GM23338 (cell line): ENCODE results near the gene CIT. TPM values are rescaled to one million over a fixed set of nuclear protein-coding genes. Genes with fewer than 3 reads are reported as not detected.

Source experiments
- ATAC-seq: fragments of 200-7000 bp; cut with Tn5 transposase; 3 replicates; pipeline ENCODE4 v1.9.1; 2020
- DNase-seq: peaks from one replicate; pipeline ENCODE4 v3.0.0-alpha.2; 2015; ENCODE audit warnings: low spot score
- H2AFZ ChIP-seq: fragments of 200-600 bp; sonication (generic); 2 replicates; pipeline ENCODE4 v1.8.0; 2016; ENCODE audit warnings: antibody characterized with exemption, mild to moderate bottlenecking, moderate library complexity
- H3F3A ChIP-seq: fragments of 200-600 bp; sonication (generic); replicated peaks from 2 replicates; pipeline ENCODE4 v1.8.0; 2017; ENCODE audit warnings: antibody characterized with exemption, mixed run types, low read depth
- H3K27ac ChIP-seq: fragments of 200-600 bp; sonication (generic); 2 replicates; pipeline ENCODE4 v1.6.1; 2016; ENCODE audit warnings: low read depth
- H3K27me3 ChIP-seq: fragments of 200-600 bp; sonication (generic); 2 replicates; pipeline ENCODE4 v1.8.0; 2016; ENCODE audit warnings: mild to moderate bottlenecking, mixed run types, moderate library complexity; ENCODE audit not compliant: insufficient read depth
- H3K36me3 ChIP-seq: fragments of 200-600 bp; sonication (generic); 2 replicates; pipeline ENCODE4 v1.8.0; 2016; ENCODE audit warnings: mild to moderate bottlenecking; ENCODE audit not compliant: insufficient read depth
- H3K4me1 ChIP-seq: fragments of 200-600 bp; sonication (generic); 2 replicates; pipeline ENCODE4 v1.8.0; 2016; ENCODE audit warnings: mild to moderate bottlenecking, moderate library complexity; ENCODE audit not compliant: insufficient read depth
- H3K4me2 ChIP-seq: fragments of 200-600 bp; sonication (generic); 2 replicates; pipeline ENCODE4 v1.7.1; 2017; ENCODE audit warnings: mixed run types
- H3K4me3 ChIP-seq: fragments of 200-600 bp; sonication (generic); 2 replicates; pipeline ENCODE4 v1.6.1; 2016; ENCODE audit warnings: mixed run types
- H3K79me2 ChIP-seq: fragments of 200-600 bp; sonication (generic); replicated peaks from 2 replicates; pipeline ENCODE4 v1.8.0; 2017; ENCODE audit warnings: mild to moderate bottlenecking; ENCODE audit not compliant: insufficient read depth
- H3K9me2 ChIP-seq: fragments of 200-600 bp; sonication (generic); 2 replicates; pipeline ENCODE4 v1.8.0; 2017; ENCODE audit not compliant: insufficient read depth
- H4K20me1 ChIP-seq: fragments of 200-600 bp; sonication (generic); replicated peaks from 2 replicates; pipeline ENCODE4 v1.8.0; 2017; ENCODE audit warnings: mild to moderate bottlenecking; ENCODE audit not compliant: insufficient read depth
- H3K27ac Mint-ChIP-seq: 2 replicates; pipeline ENCODE4 v1.8.0; 2020; ENCODE audit warnings: inconsistent platforms, mild to moderate bottlenecking, moderate library complexity, mixed read lengths
- H3K27me3 Mint-ChIP-seq: 3 replicates; pipeline ENCODE4 v1.8.0; 2022; ENCODE audit warnings: low read depth, mild to moderate bottlenecking, moderate library complexity, mixed read lengths, inconsistent platforms; ENCODE audit not compliant: insufficient read depth, poor library complexity
- H3K36me3 Mint-ChIP-seq: 3 replicates; pipeline ENCODE4 v1.8.0; 2021; ENCODE audit warnings: low read depth, mild to moderate bottlenecking, inconsistent platforms, moderate library complexity, mixed read lengths
- H3K4me1 Mint-ChIP-seq: 3 replicates; pipeline ENCODE4 v1.8.0; 2020; ENCODE audit warnings: mild to moderate bottlenecking, inconsistent platforms, mixed read lengths
- H3K4me3 Mint-ChIP-seq: 3 replicates; pipeline ENCODE4 v1.8.0; 2021; ENCODE audit warnings: moderate library complexity, mild to moderate bottlenecking, inconsistent platforms, mixed read lengths
- H3K9me3 Mint-ChIP-seq: 3 replicates; pipeline ENCODE4 v1.8.0; 2020; ENCODE audit warnings: moderate library complexity, mild to moderate bottlenecking, inconsistent platforms, mixed read lengths
- CREB1 ChIP-seq: fragments of 250-450 bp; sonication (Bioruptor Pico); IDR thresholded peaks from 2 replicates; pipeline ENCODE4 v1.5.0; 2020; ENCODE audit warnings: low read depth, mild to moderate bottlenecking, moderate library complexity
- CTCF ChIP-seq, 2 experiments: fragments of 200-600 bp in 1 of 2; sonication (generic) in 1 of 2; conservative IDR thresholded peaks; 2 replicates each; pipeline versions ENCODE4 v1.5.1 to v1.6.1; 2016 to 2017; ENCODE audit warnings: antibody characterized with exemption in 2 of 2, low read depth in 2 of 2, mild to moderate bottlenecking in 2 of 2, moderate library complexity in 1 of 2
- ETS1 ChIP-seq: IDR thresholded peaks from 2 replicates; pipeline ENCODE4 v1.6.1; 2016; ENCODE audit warnings: antibody characterized with exemption
- EZH2 ChIP-seq: fragments of 200-600 bp; sonication (generic); IDR thresholded peaks from one replicate; pipeline ENCODE4 v1.8.0; 2017; ENCODE audit warnings: antibody characterized with exemption, mild to moderate bottlenecking, low read depth; ENCODE audit not compliant: unreplicated experiment
- EZH2phosphoT487 ChIP-seq: fragments of 200-600 bp; sonication (generic); IDR thresholded peaks from one replicate; pipeline ENCODE4 v1.8.1; 2018; ENCODE audit warnings: antibody characterized with exemption; ENCODE audit not compliant: unreplicated experiment
- JUNB ChIP-seq: IDR thresholded peaks from one replicate; pipeline ENCODE4 v1.6.1; 2016; ENCODE audit warnings: antibody characterized with exemption; ENCODE audit not compliant: unreplicated experiment
- REST ChIP-seq: IDR thresholded peaks from one replicate; pipeline ENCODE4 v1.6.1; 2018; ENCODE audit warnings: antibody characterized with exemption; ENCODE audit not compliant: unreplicated experiment
- STAT1 ChIP-seq: IDR thresholded peaks from one replicate; pipeline ENCODE4 v1.6.1; 2016; ENCODE audit warnings: antibody characterized with exemption; ENCODE audit not compliant: unreplicated experiment
- ZNF331 ChIP-seq: fragments of 250-450 bp; sonication (Bioruptor Pico); IDR thresholded peaks from 2 replicates; pipeline ENCODE4 v1.5.0; 2020; ENCODE audit warnings: low read depth, mild to moderate bottlenecking, moderate library complexity
- ZNF462 ChIP-seq: fragments of 250-450 bp; sonication (Bioruptor Pico); IDR thresholded peaks from 2 replicates; pipeline ENCODE4 v1.5.0; 2020; ENCODE audit warnings: mild to moderate bottlenecking, moderate library complexity
- polyA plus RNA-seq: library from polyadenylated mRNA; unstranded; fragments of >200 nt; fragmentation: Nextera tagmentation; extraction: Ambion mirVana; gene quantifications from 2 replicates; pipeline ENCODE4 v1.2.1, GENCODE V29; 2016
- total RNA-seq: library from RNA; depleted of rRNA; stranded (reverse); fragments of >200 nt; shearing (Covaris generic); gene quantifications from 2 replicates; pipeline ENCODE4 v1.2.3, GENCODE V29; 2014

The CIT gene
- total and polyA plus RNA-seq, 2 experiments from 2014 or later, result 9.7 to 47.8 TPM

GRCh38 chr12:119796292-119796691, 80.8 kb downstream of the CIT start (continued):
- TF ChIP-seq EZH2phosphoT487, result no peak
- no peak for TF ChIP-seq CREB1 (CRISPR knock-in tag)
- no peak for TF ChIP-seq ZNF331
- TF ChIP-seq EZH2, result no peak
- no peak for TF ChIP-seq CTCF (conservative IDR thresholded peaks at IDR 0.05; ENCODE audit: low read depth in 2 of 2)
- TF ChIP-seq ETS1, result no peak

- Mint-ChIP-seq H3K36me3 (peaks cover 14% of the 10 kb centered on the region), H3K4me3 (no peak overlapping the region)
- H3K4me3 ChIP-seq, result no peak overlapping the region
- TF ChIP-seq ZNF462 (CRISPR knock-in tag) (no peak), ZNF331 (no peak), CREB1 (CRISPR knock-in tag) (no peak), REST (no peak), EZH2 (no peak), STAT1 (no peak), CTCF (conservative IDR thresholded peaks at IDR 0.05; ENCODE audit: low read depth in 2 of 2) (no peak), JUNB (no peak)
Measured at GRCh38 chr12:119791453-119791852, 85.7 kb downstream of the CIT start.

More at GRCh38 chr12:119791453-119791852, 85.7 kb downstream of the CIT start:
- Mint-ChIP-seq H3K9me3 (no peaks in the 10 kb centered on the region; the same call in 2 of the 3 replicates), H3K27me3 (peaks cover 4% of the 10 kb centered on the region), H3K27ac (no peak overlapping the region), H3K4me1 (no peaks in the 10 kb centered on the region)
- Histone ChIP-seq H3K36me3 (no peaks in the 10 kb centered on the region), H3K9me2 (no peaks in the 10 kb centered on the region), H4K20me1 (no peaks in the 10 kb centered on the region; the same call in 1 of the 2 replicates), H3K4me1 (no peaks in the 10 kb centered on the region), H3F3A (no peaks in the 10 kb centered on the region), H3K27me3 (no peaks in the 10 kb centered on the region), H3K27ac (no peak overlapping the region), H3K4me2 (no peak overlapping the region), H2AFZ (no peak overlapping the region), H3K79me2 (no peaks in the 10 kb centered on the region)
- ATAC-seq (no peak), DNase-seq (no peak)
